GM18907 (cell line): ENCODE results near the gene RAB31.
"Not testable (repeated sequence)": the region's sequence is repeated elsewhere in the genome, so short reads cannot be mapped to it uniquely, and the experiment has no call there.

Experiments used
- ATAC-seq: cut with Tn5 transposase; IDR thresholded peaks from one replicate; pipeline ENCODE4 v1.9.1; 2021; ENCODE audit warnings: mild to moderate bottlenecking, moderate library complexity; ENCODE audit not compliant: unreplicated experiment

Gene RAB31

GRCh38 chr18:9878783-9879242 lies 170.7 kb downstream of the RAB31 start:
- ATAC-seq = no peak

GRCh38 chr18:9884090-9884489 lies 176.0 kb downstream of the RAB31 start:
- no peak for ATAC-seq

GRCh38 chr18:9884532-9885140 lies 176.5 kb downstream of the RAB31 start:
- ATAC-seq = no peak

GRCh38 chr18:9885170-9886004 lies 177.3 kb downstream of the RAB31 start, which contains the start of gene TXNDC2:
Gene TXNDC2, plus strand, starts transcription at chr18:9885973. Its CDS starts 708 bp downstream, at chr18:9886681.
- ATAC-seq = no peak

- no peak for ATAC-seq
Observed at GRCh38 chr18:9886005-9886348, 177.9 kb downstream of the RAB31 start.

- ATAC-seq = no peak
Observed at GRCh38 chr18:9887992-9888391, 179.9 kb downstream of the RAB31 start.

GRCh38 chr18:9890196-9890595 lies 182.1 kb downstream of the RAB31 start:
- ATAC-seq = no peak

GRCh38 chr18:9890957-9891356 lies 182.9 kb downstream of the RAB31 start:
- no peak for ATAC-seq

GRCh38 chr18:9891515-9891914 lies 183.4 kb downstream of the RAB31 start:
- ATAC-seq = not testable (repeated sequence)

- no peak for ATAC-seq
Observed at GRCh38 chr18:9894454-9895068, 186.5 kb downstream of the RAB31 start.

GRCh38 chr18:9897129-9897528 lies 189.0 kb downstream of the RAB31 start:
- no peak for ATAC-seq

- ATAC-seq = not testable (repeated sequence)
Observed at GRCh38 chr18:9897787-9898291, 189.7 kb downstream of the RAB31 start.

- ATAC-seq = no peak
Observed at GRCh38 chr18:9898792-9899549, 190.9 kb downstream of the RAB31 start.

- ATAC-seq = not testable (repeated sequence)
Observed at GRCh38 chr18:9899550-9899930, 191.4 kb downstream of the RAB31 start.

- ATAC-seq = no peak
Observed at GRCh38 chr18:9900699-9901098, 192.6 kb downstream of the RAB31 start.

GRCh38 chr18:9901377-9901776 lies 193.3 kb downstream of the RAB31 start:
- ATAC-seq = no peak

GRCh38 chr18:9902264-9902663 lies 194.2 kb downstream of the RAB31 start:
- not testable (repeated sequence) for ATAC-seq

GRCh38 chr18:9902832-9903231 lies 194.7 kb downstream of the RAB31 start:
- no peak for ATAC-seq

GRCh38 chr18:9905401-9905922 lies 197.4 kb downstream of the RAB31 start:
- no peak for ATAC-seq

- ATAC-seq = no peak
Observed at GRCh38 chr18:9906481-9906880, 198.4 kb downstream of the RAB31 start.

- no peak for ATAC-seq
Observed at GRCh38 chr18:9907867-9908266, 199.8 kb downstream of the RAB31 start.
